IMR-90 (cell line): ENCODE measurements around the gene HSD3B2. TPM values are rescaled to one million over a fixed set of nuclear protein-coding genes. Genes with fewer than 3 reads are reported as not detected.

Experiments
- ATAC-seq: fragments of 200-7000 bp; cut with Tn5 transposase; 2 replicates; pipeline ENCODE4 v1.9.1; 2020; ENCODE audit warnings: low read depth, mild to moderate bottlenecking, moderate library complexity
- BruUV-seq: library from RNA; stranded (reverse); fragments of 400-500 nt; replicated peaks from 2 replicates; lab custom pipeline; 2021; lab: Mats Ljungman, UMichigan
- CTCF ChIA-PET: fragments of 300-600 bp; formaldehyde crosslinking; extraction: SDS; loops from one replicate; lab custom pipeline; 2021; ENCODE audit warnings: antibody characterized with exemption; lab: Yijun Ruan, JAX
- POLR2A ChIA-PET: fragments of 300-600 bp; sonication (Branson Sonifier 250); formaldehyde crosslinking; loops from one replicate; lab custom pipeline; 2022; ENCODE audit warnings: antibody characterized with exemption; ENCODE audit not compliant: unreplicated experiment; lab: Charles Lee
- DNase-seq: peaks from one replicate; pipeline ENCODE4 v3.0.0; 2013
- H2AFZ ChIP-seq: replicated peaks from 2 replicates; pipeline ENCODE3; 2013; ENCODE audit warnings: low read length, mild to moderate bottlenecking; ENCODE audit not compliant: poor library complexity
- H2AK5ac ChIP-seq: 2 replicates; pipeline ENCODE4 v1.6.1; 2013; ENCODE audit warnings: low read depth, low read length, inconsistent platforms
- H2AK9ac ChIP-seq: replicated peaks from 2 replicates; pipeline ENCODE3; 2013; ENCODE audit warnings: mild to moderate bottlenecking, low read depth, low read length, moderate library complexity; ENCODE audit not compliant: poor library complexity
- H2BK120ac ChIP-seq: 2 replicates; pipeline ENCODE4 v1.6.1; 2013; ENCODE audit warnings: low read depth, low read length, inconsistent platforms
- H2BK15ac ChIP-seq: 3 replicates; pipeline ENCODE4 v1.6.1; 2013; ENCODE audit warnings: low read depth, low read length, inconsistent platforms
- H2BK20ac ChIP-seq: 2 replicates; pipeline ENCODE4 v1.6.1; 2013; ENCODE audit warnings: low read depth, mild to moderate bottlenecking, inconsistent platforms, low read length, moderate library complexity
- H2BK5ac ChIP-seq: 2 replicates; pipeline ENCODE4 v1.6.1; 2013; ENCODE audit warnings: mild to moderate bottlenecking, low read depth, low read length, inconsistent platforms; ENCODE audit not compliant: poor library complexity, severe bottlenecking
- H3K14ac ChIP-seq: replicated peaks from 2 replicates; pipeline ENCODE4 v1.6.1; 2013; ENCODE audit warnings: low read depth, low read length, inconsistent platforms
- H3K18ac ChIP-seq: 2 replicates; pipeline ENCODE4 v1.6.1; 2013; ENCODE audit warnings: low read depth, low read length, control low read depth
- H3K23ac ChIP-seq: 2 replicates; pipeline ENCODE4 v1.6.1; 2013; ENCODE audit warnings: low read depth, low read length, inconsistent platforms
- H3K27ac ChIP-seq: 2 replicates; pipeline ENCODE4 v1.5.1; 2013; ENCODE audit warnings: mild to moderate bottlenecking, control low read depth, low read length; ENCODE audit not compliant: insufficient read depth
- H3K27me3 ChIP-seq: 2 replicates; pipeline ENCODE4 v1.6.1; 2013; ENCODE audit warnings: low read length; ENCODE audit not compliant: control insufficient read depth, insufficient read depth
- H3K36me3 ChIP-seq: 2 replicates; pipeline ENCODE4 v1.6.1; 2013; ENCODE audit warnings: low read length, mixed read lengths; ENCODE audit not compliant: control insufficient read depth, insufficient read depth
- H3K4ac ChIP-seq: 2 replicates; pipeline ENCODE4 v1.6.1; 2013; ENCODE audit warnings: low read depth, low read length, inconsistent platforms
- H3K4me1 ChIP-seq: 2 replicates; pipeline ENCODE4 v1.6.1; 2013; ENCODE audit warnings: low read length, mixed read lengths; ENCODE audit not compliant: control insufficient read depth, insufficient read depth
- H3K4me2 ChIP-seq: 2 replicates; pipeline ENCODE4 v1.6.1; 2013; ENCODE audit warnings: low read depth, mild to moderate bottlenecking, control low read depth, low read length, moderate library complexity
- H3K4me3 ChIP-seq: 2 replicates; pipeline ENCODE4 v1.5.1; 2013; ENCODE audit warnings: low read depth, mild to moderate bottlenecking, control low read depth, low read length, moderate library complexity; ENCODE audit not compliant: insufficient read depth
- H3K56ac ChIP-seq: 2 replicates; pipeline ENCODE4 v1.6.1; 2013; ENCODE audit warnings: low read length, inconsistent platforms; ENCODE audit not compliant: insufficient read depth; ENCODE audit errors: extremely low read depth
- H3K79me1 ChIP-seq, 2 experiments: 2 replicates each; pipeline ENCODE4 v1.6.1; 2013; ENCODE audit warnings: low read length in 2 of 2, inconsistent platforms in 1 of 2, low read depth in 1 of 2
- H3K9ac ChIP-seq: 2 replicates; pipeline ENCODE4 v1.6.1; 2013; ENCODE audit warnings: low read depth, low read length, control low read depth
- H3K9me1 ChIP-seq: 2 replicates; pipeline ENCODE4 v1.6.1; 2013; ENCODE audit warnings: low read length, inconsistent platforms; ENCODE audit not compliant: insufficient read depth
- H3K9me3 ChIP-seq: 2 replicates; pipeline ENCODE4 v1.6.1; 2013; ENCODE audit warnings: low read length; ENCODE audit not compliant: control insufficient read depth, insufficient read depth
- H4K20me1 ChIP-seq: 2 replicates; pipeline ENCODE4 v1.6.1; 2013; ENCODE audit warnings: low read length, inconsistent platforms; ENCODE audit not compliant: insufficient read depth
- H4K5ac ChIP-seq: 2 replicates; pipeline ENCODE4 v1.6.1; 2013; ENCODE audit warnings: mild to moderate bottlenecking, low read depth, low read length, control low read depth
- H4K8ac ChIP-seq, 2 experiments: 2 replicates each; pipeline ENCODE4 v1.6.1; 2013; ENCODE audit warnings: low read depth in 2 of 2, low read length in 2 of 2, control low read depth in 1 of 2, inconsistent platforms in 1 of 2
- H4K91ac ChIP-seq: 2 replicates; pipeline ENCODE4 v1.6.1; 2013; ENCODE audit warnings: low read depth, low read length, inconsistent platforms; ENCODE audit not compliant: insufficient read depth
- BHLHE40 ChIP-seq: fragments of 150-350 bp; IDR thresholded peaks from 2 replicates; pipeline ENCODE4 v1.6.1; 2016; ENCODE audit warnings: mild to moderate bottlenecking, low read depth, low read length
- CEBPB ChIP-seq: IDR thresholded peaks from 2 replicates; pipeline ENCODE4 v1.6.1; 2012; ENCODE audit warnings: low read depth, low read length, improper control_type of control experiment
- CHD1 ChIP-seq: IDR thresholded peaks from 2 replicates; pipeline ENCODE4 v1.6.1; 2012; ENCODE audit warnings: low read depth, low read length, improper control_type of control experiment
- ELK1 ChIP-seq: fragments of 150-350 bp; IDR thresholded peaks from 2 replicates; pipeline ENCODE4 v1.6.1; 2016; ENCODE audit warnings: low read depth, mild to moderate bottlenecking, low read length, moderate library complexity, borderline replicate concordance
- MAZ ChIP-seq: IDR thresholded peaks from 2 replicates; pipeline ENCODE4 v1.6.1; 2012; ENCODE audit warnings: low read depth, mild to moderate bottlenecking, low read length, improper control_type of control experiment, moderate library complexity, borderline replicate concordance
- MXI1 ChIP-seq: IDR thresholded peaks from 2 replicates; pipeline ENCODE4 v1.6.1; 2012; ENCODE audit warnings: low read depth, mild to moderate bottlenecking, low read length, moderate library complexity, borderline replicate concordance
- POLR2A ChIP-seq: IDR thresholded peaks from 2 replicates; pipeline ENCODE4 v1.6.1; 2012; ENCODE audit warnings: mild to moderate bottlenecking, low read depth, low read length
- RFX5 ChIP-seq: IDR thresholded peaks from 2 replicates; pipeline ENCODE4 v1.8.0; 2012; ENCODE audit warnings: low read depth, mild to moderate bottlenecking, low read length, moderate library complexity
- SMC3 ChIP-seq: fragments of 150-350 bp; IDR thresholded peaks from 2 replicates; pipeline ENCODE4 v1.6.1; 2016; ENCODE audit warnings: low read depth, mild to moderate bottlenecking, antibody characterized with exemption, low read length, moderate library complexity
- dilution Hi-C: fragments of 300-500 bp; cut with HindIII; formaldehyde crosslinking; loops from one replicate; pipeline ENCODE4 v1.14.3; 2018; ENCODE audit warnings: low sequenced_read_pairs; ENCODE audit not compliant: unreplicated experiment
- in situ Hi-C: fragments of 300-500 bp; cut with MboI; formaldehyde crosslinking; loops from 3 replicates; pipeline ENCODE4 v1.14.3; 2019; ENCODE audit warnings: low sequenced_read_pairs, inconsistent platforms, mixed read lengths
- intact Hi-C: fragments of 100-400 bp; cut with micrococcal nuclease; formaldehyde crosslinking; loops from 2 replicates; pipeline ENCODE4 v1.10.0; 2022
- polyA plus RNA-seq, 3 experiments: library from polyadenylated mRNA; depleted of rRNA; stranded (reverse); fragments of >200 nt; gene quantifications; 2 replicates each; pipeline ENCODE4 v1.2.3, GENCODE V29; 2012; ENCODE audit warnings: low replicate concordance in 1 of 3
- total RNA-seq: library from RNA; depleted of rRNA; stranded (reverse); fragments of >200 nt; gene quantifications from 2 replicates; pipeline ENCODE4 v1.2.3, GENCODE V29; 2012
- TF ChIP-seq, protein P1 (sequence below): fragments of 150-350 bp; IDR thresholded peaks from 2 replicates; pipeline ENCODE4 v1.6.1; 2017; ENCODE audit warnings: mild to moderate bottlenecking, antibody characterized with exemption, low read length, low read depth

HSD3B2 gene
- total and polyA plus RNA-seq, 2 of the 4 experiments (the other 2 are of a cell fraction) = not detected

GRCh38 chr1:119409731-119410130 is 5.2 kb upstream of the HSD3B2 start:
- H3K79me1 ChIP-seq = no peaks in the 10 kb centered on the region
- H2BK20ac ChIP-seq = no peak overlapping the region
- no peaks in the 10 kb centered on the region for H3K27me3 ChIP-seq
- H4K5ac ChIP-seq = no peak overlapping the region
- intact Hi-C loops = no loop called here
- no peak overlapping the region for H2AFZ ChIP-seq
- H4K8ac ChIP-seq = no peak overlapping the region
- no peak overlapping the region for H2BK5ac ChIP-seq
- no peak overlapping the region for H3K56ac ChIP-seq
- dilution Hi-C loops = no loop called here
- H2AK5ac ChIP-seq = no peak overlapping the region
- no peak overlapping the region for H3K4me2 ChIP-seq
- no peak overlapping the region for H3K9ac ChIP-seq
- POLR2A ChIA-PET = no interaction called here
- H3K14ac ChIP-seq = no peak overlapping the region
- no peak overlapping the region for H2BK120ac ChIP-seq
- no peak overlapping the region for H3K23ac ChIP-seq
- no peak overlapping the region for H2AK9ac ChIP-seq
- H3K9me1 ChIP-seq = no peaks in the 10 kb centered on the region
- no TSS peak for BruUV-seq
- DNase-seq (peak; percentile 11), ATAC-seq (no peak)
- CTCF ChIA-PET = no interaction called here
- in situ Hi-C loops = no loop called here
- TF ChIP-seq ELK1 (no peak), POLR2A (no peak), BHLHE40 (no peak), MXI1 (no peak), RFX5 (no peak), CEBPB (no peak), SMC3 (no peak), MAZ (no peak), CHD1 (no peak)
- TF ChIP-seq, protein P1, sequence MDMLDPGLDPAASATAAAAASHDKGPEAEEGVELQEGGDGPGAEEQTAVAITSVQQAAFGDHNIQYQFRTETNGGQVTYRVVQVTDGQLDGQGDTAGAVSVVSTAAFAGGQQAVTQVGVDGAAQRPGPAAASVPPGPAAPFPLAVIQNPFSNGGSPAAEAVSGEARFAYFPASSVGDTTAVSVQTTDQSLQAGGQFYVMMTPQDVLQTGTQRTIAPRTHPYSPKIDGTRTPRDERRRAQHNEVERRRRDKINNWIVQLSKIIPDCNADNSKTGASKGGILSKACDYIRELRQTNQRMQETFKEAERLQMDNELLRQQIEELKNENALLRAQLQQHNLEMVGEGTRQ = no peak
- H3K36me3 ChIP-seq = no peaks in the 10 kb centered on the region
- no peaks in the 10 kb centered on the region for H4K20me1 ChIP-seq
- H3K4me3 ChIP-seq = no peak overlapping the region
- H2BK15ac ChIP-seq = no peak overlapping the region
- H3K9me3 ChIP-seq = no peaks in the 10 kb centered on the region
- H3K4ac ChIP-seq = no peak overlapping the region
- no peak overlapping the region for H4K91ac ChIP-seq
- H3K4me1 ChIP-seq = no peaks in the 10 kb centered on the region
- no peak overlapping the region for H3K18ac ChIP-seq
- no peak overlapping the region for H3K27ac ChIP-seq
